SK-N-MC (cell line): Measurements from ENCODE around the gene STX7.

Source experiments
- EZH2 ChIP-seq: fragments of 200-600 bp; sonication (generic); IDR thresholded peaks from one replicate; pipeline ENCODE4 v1.6.1; 2017; ENCODE audit warnings: antibody characterized with exemption
- FOXP2 ChIP-seq: optimal IDR thresholded peaks from 2 replicates; pipeline ENCODE3; 2011; ENCODE audit warnings: mild to moderate bottlenecking, moderate library complexity; ENCODE audit not compliant: insufficient read depth; ENCODE audit errors: extremely low read length, control extremely low read depth
- POLR2AphosphoS5 ChIP-seq: IDR thresholded peaks from 2 replicates; pipeline ENCODE4 v1.6.1; 2012; ENCODE audit warnings: mild to moderate bottlenecking, low read depth, low read length, borderline replicate concordance

DNA sequence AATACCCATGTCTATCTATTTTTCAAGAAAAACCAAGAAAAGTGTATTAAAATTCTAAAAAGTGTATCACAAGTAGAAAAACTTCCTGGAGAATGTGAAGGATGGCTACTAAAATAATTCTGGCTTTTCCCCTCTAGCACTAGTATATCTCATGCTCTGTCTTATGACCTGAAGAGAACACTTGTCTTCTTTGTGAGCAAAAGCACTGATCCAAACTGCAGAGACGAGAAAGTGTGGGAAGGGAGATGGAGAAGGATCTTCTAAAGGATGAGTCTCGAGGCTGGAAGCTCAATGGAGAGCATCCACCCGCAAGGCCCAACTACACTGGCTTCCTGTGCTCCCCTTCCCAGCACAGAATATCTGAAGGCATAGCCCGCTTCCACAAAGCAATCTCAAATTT lies 23.5 kb downstream of the STX7 start:
- TF ChIP-seq EZH2 (no peak), POLR2AphosphoS5 (no peak), FOXP2 (no peak)
